Neural cell (in vitro differentiated cells): ENCODE results near the gene CAPN10. TPM values are rescaled to one million over a fixed set of nuclear protein-coding genes. Genes with fewer than 3 reads are reported as not detected.

Experiments used
- H2AFZ ChIP-seq: fragments of 200-600, 300-800 bp; sonication (generic), shearing (Covaris generic); 2 replicates; pipeline ENCODE4 v1.6.0; 2014; ENCODE audit warnings: low read depth, mild to moderate bottlenecking, antibody characterized with exemption, low read length, moderate library complexity
- H3F3A ChIP-seq: fragments of 200-600 bp; shearing (Covaris generic); 2 replicates; pipeline ENCODE4 v1.6.1; 2016; ENCODE audit warnings: mild to moderate bottlenecking, moderate library complexity, mixed read lengths, antibody characterized with exemption, low read length; ENCODE audit not compliant: insufficient read depth, poor library complexity, severe bottlenecking
- H3K27ac ChIP-seq: fragments of 200-600, 300-800 bp; sonication (generic), shearing (Covaris generic); 2 replicates; pipeline ENCODE4 v1.5.1; 2014; ENCODE audit warnings: mild to moderate bottlenecking, low read length, moderate library complexity
- H3K27me3 ChIP-seq: fragments of 300-800, 200-600 bp; sonication (generic), shearing (Covaris generic); 2 replicates; pipeline ENCODE4 v1.6.0; 2014; ENCODE audit warnings: mild to moderate bottlenecking, low read depth, low read length, moderate library complexity; ENCODE audit not compliant: insufficient read depth
- H3K36me3 ChIP-seq: fragments of 300-800, 200-600 bp; sonication (generic), shearing (Covaris generic); 2 replicates; pipeline ENCODE4 v1.5.1; 2014; ENCODE audit warnings: mild to moderate bottlenecking, antibody characterized with exemption, low read length, moderate library complexity; ENCODE audit not compliant: insufficient read depth
- H3K4me2 ChIP-seq: fragments of 300-800, 200-600 bp; sonication (generic), shearing (Covaris generic); 2 replicates; pipeline ENCODE4 v1.6.0; 2014; ENCODE audit warnings: mild to moderate bottlenecking, low read length
- H3K4me3 ChIP-seq: fragments of 300-800, 200-600 bp; sonication (generic), shearing (Covaris generic); 2 replicates; pipeline ENCODE4 v1.5.1; 2014; ENCODE audit warnings: mild to moderate bottlenecking, low read length, moderate library complexity
- H3K79me2 ChIP-seq: fragments of 200-600 bp; shearing (Covaris generic); replicated peaks from 2 replicates; pipeline ENCODE4 v1.6.0; 2014; ENCODE audit warnings: mild to moderate bottlenecking, low read length, moderate library complexity; ENCODE audit not compliant: insufficient read depth
- H3K9ac ChIP-seq: fragments of 300-800, 200-600 bp; sonication (generic), shearing (Covaris generic); 2 replicates; pipeline ENCODE4 v1.6.1; 2016; ENCODE audit warnings: mild to moderate bottlenecking, low read length, mixed read lengths
- H3K9me2 ChIP-seq: fragments of 200-600 bp; shearing (Covaris generic); 2 replicates; pipeline ENCODE4 v1.6.1; 2016; ENCODE audit warnings: mild to moderate bottlenecking, low read length, mixed read lengths; ENCODE audit not compliant: insufficient read depth
- H3K9me3 ChIP-seq: fragments of 200-600, 300-800 bp; sonication (generic), shearing (Covaris generic); 2 replicates; pipeline ENCODE4 v1.6.1; 2016; ENCODE audit warnings: mild to moderate bottlenecking, mixed run types, low read length, moderate library complexity, mixed read lengths
- H4K20me1 ChIP-seq: fragments of 200-600 bp; shearing (Covaris generic); 2 replicates; pipeline ENCODE4 v1.6.1; 2016; ENCODE audit warnings: mild to moderate bottlenecking, mixed run types; ENCODE audit not compliant: insufficient read depth
- EP300 ChIP-seq: fragments of 450-650 bp; conservative IDR thresholded peaks from 2 replicates; pipeline ENCODE4 v1.6.1; 2014; ENCODE audit warnings: antibody characterized with exemption, mild to moderate bottlenecking, moderate library complexity; ENCODE audit not compliant: poor library complexity, severe bottlenecking
- EZH2 ChIP-seq: fragments of 200-600, 300-800 bp; shearing (Covaris generic), sonication (generic); IDR thresholded peaks from 2 replicates; pipeline ENCODE4 v1.6.1; 2014; ENCODE audit warnings: antibody characterized with exemption, low read length, borderline replicate concordance, mild to moderate bottlenecking; ENCODE audit not compliant: insufficient read depth, poor library complexity, severe bottlenecking
- MXI1 ChIP-seq: fragments of 450-650 bp; conservative IDR thresholded peaks from 2 replicates; pipeline ENCODE4 v1.6.1; 2014; ENCODE audit warnings: antibody characterized with exemption, mild to moderate bottlenecking; ENCODE audit not compliant: poor library complexity, severe bottlenecking
- POLR2AphosphoS5 ChIP-seq: IDR thresholded peaks from 2 replicates; pipeline ENCODE4 v1.6.1; 2012
- RAD21 ChIP-seq: fragments of 450-650 bp; conservative IDR thresholded peaks from 2 replicates; pipeline ENCODE4 v1.6.1; 2014; ENCODE audit warnings: antibody characterized with exemption, mild to moderate bottlenecking, moderate library complexity
- REST ChIP-seq: IDR thresholded peaks from 2 replicates; pipeline ENCODE4 v1.6.1; 2012; ENCODE audit warnings: borderline replicate concordance
- SMC3 ChIP-seq: fragments of 450-650 bp; conservative IDR thresholded peaks from 2 replicates; pipeline ENCODE4 v1.6.1; 2014; ENCODE audit warnings: antibody characterized with exemption, mild to moderate bottlenecking, moderate library complexity; ENCODE audit not compliant: poor library complexity
- TAF1 ChIP-seq: IDR thresholded peaks from 2 replicates; pipeline ENCODE4 v1.6.1; 2012; ENCODE audit warnings: low read depth
- polyA plus RNA-seq: library from polyadenylated mRNA; depleted of rRNA; stranded (reverse); fragments of >200 nt; gene quantifications from 2 replicates; pipeline ENCODE4 v1.2.3, GENCODE V29; 2014
- TF ChIP-seq, protein P1 (sequence below): fragments of 450-650 bp; IDR thresholded peaks from 2 replicates; pipeline ENCODE4 v1.5.1; 2014; ENCODE audit warnings: antibody characterized with exemption, mild to moderate bottlenecking, moderate library complexity; ENCODE audit not compliant: poor library complexity, severe bottlenecking

The CAPN10 gene
- polyA plus RNA-seq, 1 donor from 2014 or later: 120 TPM

GRCh38 chr2:240631548-240632305 lies 45.2 kb downstream of the CAPN10 start:
- Histone ChIP-seq H3K4me2 (no peak overlapping the region), H3K4me3 (no peak overlapping the region), H3K9me2 (no peaks in the 10 kb centered on the region), H2AFZ (no peak overlapping the region), H3K9ac (no peak overlapping the region), H3K27ac (no peak overlapping the region), H4K20me1 (no peaks in the 10 kb centered on the region), H3K9me3 (no peaks in the 10 kb centered on the region), H3K79me2 (no peaks in the 10 kb centered on the region), H3K27me3 (no peaks in the 10 kb centered on the region), H3F3A (no peaks in the 10 kb centered on the region), H3K36me3 (no peaks in the 10 kb centered on the region)
- TF ChIP-seq EZH2 (no peak), POLR2AphosphoS5 (no peak), SMC3 (no peak), RAD21 (no peak), TAF1 (no peak), EP300 (no peak), REST (no peak)
- TF ChIP-seq, protein P1, sequence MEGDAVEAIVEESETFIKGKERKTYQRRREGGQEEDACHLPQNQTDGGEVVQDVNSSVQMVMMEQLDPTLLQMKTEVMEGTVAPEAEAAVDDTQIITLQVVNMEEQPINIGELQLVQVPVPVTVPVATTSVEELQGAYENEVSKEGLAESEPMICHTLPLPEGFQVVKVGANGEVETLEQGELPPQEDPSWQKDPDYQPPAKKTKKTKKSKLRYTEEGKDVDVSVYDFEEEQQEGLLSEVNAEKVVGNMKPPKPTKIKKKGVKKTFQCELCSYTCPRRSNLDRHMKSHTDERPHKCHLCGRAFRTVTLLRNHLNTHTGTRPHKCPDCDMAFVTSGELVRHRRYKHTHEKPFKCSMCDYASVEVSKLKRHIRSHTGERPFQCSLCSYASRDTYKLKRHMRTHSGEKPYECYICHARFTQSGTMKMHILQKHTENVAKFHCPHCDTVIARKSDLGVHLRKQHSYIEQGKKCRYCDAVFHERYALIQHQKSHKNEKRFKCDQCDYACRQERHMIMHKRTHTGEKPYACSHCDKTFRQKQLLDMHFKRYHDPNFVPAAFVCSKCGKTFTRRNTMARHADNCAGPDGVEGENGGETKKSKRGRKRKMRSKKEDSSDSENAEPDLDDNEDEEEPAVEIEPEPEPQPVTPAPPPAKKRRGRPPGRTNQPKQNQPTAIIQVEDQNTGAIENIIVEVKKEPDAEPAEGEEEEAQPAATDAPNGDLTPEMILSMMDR: no peak

GRCh38 chr2:240632306-240632721 lies 45.8 kb downstream of the CAPN10 start:
- Histone ChIP-seq H3K36me3 (no peaks in the 10 kb centered on the region), H3F3A (no peaks in the 10 kb centered on the region), H4K20me1 (no peaks in the 10 kb centered on the region), H3K9me3 (no peaks in the 10 kb centered on the region), H3K79me2 (no peaks in the 10 kb centered on the region), H3K4me2 (no peak overlapping the region), H3K9me2 (no peaks in the 10 kb centered on the region), H3K4me3 (no peak overlapping the region), H2AFZ (no peak overlapping the region), H3K27ac (no peak overlapping the region), H3K9ac (no peak overlapping the region), H3K27me3 (no peaks in the 10 kb centered on the region)
- TF ChIP-seq TAF1: no peak
- no peak for TF ChIP-seq MXI1
- TF ChIP-seq POLR2AphosphoS5: no peak
- no peak for TF ChIP-seq REST
- no peak for TF ChIP-seq EP300
- TF ChIP-seq RAD21: no peak
